Measurements from ENCODE around the gene GATD1.

The GATD1 gene

GRCh38 chr11:765025-765801, 12.1 kb downstream of the GATD1 start:
- POLR2A ChIA-PET: interaction anchor here (0.7 to 1.9 kb wide), 3 partner anchors 10 to 44 kb away, joined by 3 to 5 read pairs (median 4); partner anchors contain the start of gene RPLP2
- Histone ChIP-seq H3K36me3 (ENCODE audit: control insufficient read depth in 2 of 2, insufficient read depth in 1 of 2, low read length in 2 of 2) (peaks cover 4 to 75% of the 10 kb centered on the region in 2 experiments; a peak in 2 of 3 replicates), H3K4me3 (ENCODE audit: low read depth, low read length) (no peak overlapping the region), H3K9me3 (ENCODE audit: control insufficient read depth, insufficient read depth, low read depth, low read length) (no peaks in the 10 kb centered on the region), H3K27ac (ENCODE audit: extremely low read depth, low read depth, low read length) (no peak overlapping the region), H3K4me1 (ENCODE audit: control insufficient read depth, insufficient read depth, low read length) (no peaks in the 10 kb centered on the region)
- CTCF ChIA-PET: interaction anchor here (0.6 to 1.0 kb wide), 6 partner anchors 10 to 70 kb away, joined by 3 to 5 read pairs (median 3); partner anchors contain the start of genes DEAF1, GATD1 and TMEM80
- TF ChIP-seq ZBTB48 (tag by site-specific recombination; IDR thresholded peaks at IDR 0.05): no peak
- peak; percentile 83 for TF ChIP-seq CTCF (tag by site-specific recombination; IDR thresholded peaks at IDR 0.05)
- TF ChIP-seq ZNF2 (tag by site-specific recombination; IDR thresholded peaks at IDR 0.05): no peak
- no peak for TF ChIP-seq ZNF548 (tag by site-specific recombination; IDR thresholded peaks at IDR 0.05)
- TF ChIP-seq ZNF600 (tag by site-specific recombination; IDR thresholded peaks at IDR 0.05): peak; percentile 51
- TF ChIP-seq ZFHX2 (tag by site-specific recombination; conservative IDR thresholded peaks at IDR 0.05): 0 out of 2 replicates have a peak, but pooled peaks have one; percentile 16
- TF ChIP-seq PRDM6 (tag by site-specific recombination; IDR thresholded peaks at IDR 0.05): no peak
- TF ChIP-seq ZNF37A (tag by site-specific recombination; IDR thresholded peaks at IDR 0.05): no peak
- TF ChIP-seq KLF17 (tag by site-specific recombination; IDR thresholded peaks at IDR 0.05): no peak
- TF ChIP-seq ZNF157 (tag by site-specific recombination; IDR thresholded peaks at IDR 0.05): no peak
- peak; percentile 37 for TF ChIP-seq ZNF654 (tag by site-specific recombination; IDR thresholded peaks at IDR 0.05; ENCODE audit: low read depth)
- TF ChIP-seq HIC1 (tag by site-specific recombination; IDR thresholded peaks at IDR 0.05): peak; percentile 74
- TF ChIP-seq ZFP3 (tag by site-specific recombination; IDR thresholded peaks at IDR 0.05; ENCODE audit: low read depth): no peak
- no peak for TF ChIP-seq ZNF292 (tag by site-specific recombination; IDR thresholded peaks at IDR 0.05; ENCODE audit: borderline replicate concordance, low read depth)
- TF ChIP-seq BCL6B (tag by site-specific recombination; IDR thresholded peaks at IDR 0.05): no peak
- no peak for TF ChIP-seq ZSCAN18 (tag by site-specific recombination; IDR thresholded peaks at IDR 0.05)
- no peak for TF ChIP-seq GLIS1 (tag by site-specific recombination; IDR thresholded peaks at IDR 0.05)
- TF ChIP-seq ZNF624 (tag by site-specific recombination; IDR thresholded peaks at IDR 0.05): no peak
- TF ChIP-seq ZNF324 (tag by site-specific recombination; IDR thresholded peaks at IDR 0.05): no peak
- TF ChIP-seq OVOL3 (tag by site-specific recombination; IDR thresholded peaks at IDR 0.05): no peak
- no peak for TF ChIP-seq HOXD13 (CRISPR knock-in tag; IDR thresholded peaks at IDR 0.05; ENCODE audit: borderline replicate concordance)
- TF ChIP-seq ZNF776 (tag by site-specific recombination; IDR thresholded peaks at IDR 0.05; ENCODE audit: borderline replicate concordance): no peak
- peak; percentile 20; the same call in 1 of the 2 replicates for TF ChIP-seq PATZ1 (tag by site-specific recombination; IDR thresholded peaks at IDR 0.05)

Data from HEK293 (cell line).